ENCODE data around the gene NRSN2. TPM values are rescaled to one million over a fixed set of nuclear protein-coding genes. Genes with fewer than 3 reads are reported as not detected.

Gene NRSN2
- total RNA-seq, 2 donors from 2014 or later: 13.8 to 15.6 TPM

DNA sequence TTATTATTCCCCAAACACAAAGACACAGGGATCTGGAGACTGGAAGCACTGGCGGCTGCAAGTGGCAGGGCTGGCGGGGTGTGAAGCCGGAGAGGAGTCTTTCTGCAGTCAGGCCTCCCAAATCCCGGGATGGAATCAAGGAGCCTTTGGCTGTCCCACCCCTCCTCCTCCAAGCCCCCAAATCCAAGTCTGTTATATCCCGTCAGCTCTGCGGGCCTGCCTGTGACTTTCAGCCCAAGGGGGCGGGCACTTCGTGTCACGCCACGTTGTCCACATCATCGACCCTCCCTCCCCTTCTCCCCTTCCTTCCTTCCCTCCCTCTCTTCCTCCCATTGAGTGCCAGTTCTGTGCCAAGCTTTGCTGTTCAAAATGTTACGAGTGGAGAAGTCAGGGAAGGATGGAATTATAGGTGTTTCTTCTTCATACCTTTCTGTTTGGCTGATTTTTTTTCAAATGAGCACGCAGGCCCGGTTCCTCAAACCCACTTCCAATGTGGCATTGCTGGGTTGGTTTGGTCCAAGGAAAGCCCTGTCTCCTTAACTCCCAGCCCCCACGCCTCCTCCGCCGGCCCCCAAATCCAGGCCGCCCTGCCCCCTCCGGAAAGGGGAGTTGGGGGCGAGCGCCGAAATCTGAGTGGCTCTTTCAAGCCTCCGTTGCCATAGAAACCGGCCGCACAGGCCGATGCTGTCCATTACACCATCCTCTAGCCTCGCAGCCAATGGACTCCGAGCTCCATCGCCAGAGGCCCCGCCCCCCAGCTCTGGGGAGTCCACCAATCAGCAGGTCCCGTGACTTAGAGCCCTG lies 36.9 kb upstream of the NRSN2 start:
- 16 to 18% methylated on average over 27 to 31 of the region's 31 CpGs for WGBS, 2 donors
- Histone ChIP-seq H3K27ac (peak overlapping the region in 3 of 4 donors; percentile 18 to 62 (median 32)), H3K27me3 (no peaks in the 10 kb centered on the region), H3K4me3 (no peak overlapping the region), H3K4me1 (peaks cover 14% of the 10 kb centered on the region), H3K9me3 (no peaks in the 10 kb centered on the region), H3K36me3 (replicated peaks in 1 of 2; ENCODE audit: insufficient read depth in 1 of 2, low read depth in 2 of 2) (no peaks in the 10 kb centered on the region)
- ATAC-seq (peak; percentile 100), DNase-seq (peak; percentile 90 to 96 (median 96))
- TF ChIP-seq, protein P1, sequence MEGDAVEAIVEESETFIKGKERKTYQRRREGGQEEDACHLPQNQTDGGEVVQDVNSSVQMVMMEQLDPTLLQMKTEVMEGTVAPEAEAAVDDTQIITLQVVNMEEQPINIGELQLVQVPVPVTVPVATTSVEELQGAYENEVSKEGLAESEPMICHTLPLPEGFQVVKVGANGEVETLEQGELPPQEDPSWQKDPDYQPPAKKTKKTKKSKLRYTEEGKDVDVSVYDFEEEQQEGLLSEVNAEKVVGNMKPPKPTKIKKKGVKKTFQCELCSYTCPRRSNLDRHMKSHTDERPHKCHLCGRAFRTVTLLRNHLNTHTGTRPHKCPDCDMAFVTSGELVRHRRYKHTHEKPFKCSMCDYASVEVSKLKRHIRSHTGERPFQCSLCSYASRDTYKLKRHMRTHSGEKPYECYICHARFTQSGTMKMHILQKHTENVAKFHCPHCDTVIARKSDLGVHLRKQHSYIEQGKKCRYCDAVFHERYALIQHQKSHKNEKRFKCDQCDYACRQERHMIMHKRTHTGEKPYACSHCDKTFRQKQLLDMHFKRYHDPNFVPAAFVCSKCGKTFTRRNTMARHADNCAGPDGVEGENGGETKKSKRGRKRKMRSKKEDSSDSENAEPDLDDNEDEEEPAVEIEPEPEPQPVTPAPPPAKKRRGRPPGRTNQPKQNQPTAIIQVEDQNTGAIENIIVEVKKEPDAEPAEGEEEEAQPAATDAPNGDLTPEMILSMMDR (IDR thresholded peaks at IDR 0.05): no peak
- peak in 1 of 3 donors; percentile 21 for TF ChIP-seq POLR2A (IDR thresholded peaks at IDR 0.05)
- intact Hi-C loops (cut with DNase I): no loop called here

DNA sequence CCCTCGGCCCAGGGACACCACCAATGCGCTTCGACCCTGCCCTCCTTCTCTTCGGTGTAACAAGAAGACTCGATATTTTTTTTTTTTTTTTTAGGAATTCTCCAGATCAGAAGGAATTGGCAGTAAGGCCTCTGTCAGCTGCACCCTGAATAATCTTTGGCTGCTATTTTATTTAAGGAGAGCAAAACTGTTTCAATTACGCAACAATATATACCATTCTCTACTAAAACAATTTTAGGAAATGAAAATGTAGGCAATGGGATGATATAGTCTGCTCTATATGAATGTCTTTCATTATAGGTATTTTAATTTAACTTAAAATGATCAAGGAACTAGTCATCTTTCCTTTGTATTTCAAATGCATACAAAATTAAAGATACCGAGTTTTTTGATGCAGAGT lies 36.3 kb upstream of the NRSN2 start:
- no peak for TF ChIP-seq POLR2A (IDR thresholded peaks at IDR 0.05)
- TF ChIP-seq, protein P1 (IDR thresholded peaks at IDR 0.05): no peak
- Histone ChIP-seq H3K4me3 (no peak overlapping the region), H3K9me3 (no peaks in the 10 kb centered on the region), H3K36me3 (replicated peaks in 1 of 2; ENCODE audit: insufficient read depth in 1 of 2, low read depth in 2 of 2) (no peaks in the 10 kb centered on the region), H3K4me1 (peaks cover 14% of the 10 kb centered on the region), H3K27me3 (no peaks in the 10 kb centered on the region), H3K27ac (peak overlapping the region in 1 of 4 donors; percentile 62)
- WGBS, 2 donors: 8 to 11% methylated on average over 7 of the region's 7 CpGs
- DNase-seq (no peak), ATAC-seq (no peak)
- intact Hi-C loops (cut with DNase I): no loop called here

DNA sequence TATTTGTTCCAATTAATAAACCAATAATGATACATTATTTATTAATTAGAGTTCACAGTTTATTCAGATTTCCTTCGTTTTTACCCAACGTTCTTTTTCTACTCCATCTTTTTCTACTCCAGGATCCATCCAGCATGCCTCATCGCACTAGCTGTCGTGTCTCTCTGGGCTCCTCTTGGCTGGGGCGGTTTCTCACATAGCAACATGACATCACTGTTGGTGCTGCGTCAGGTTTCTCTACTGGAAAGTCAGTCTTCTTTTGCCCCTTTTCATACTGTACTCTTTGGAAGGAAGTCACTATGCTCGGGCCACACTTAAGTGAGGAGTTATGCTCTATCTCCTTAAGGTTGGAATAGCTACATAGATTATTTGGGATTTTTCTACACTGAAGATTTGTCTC lies 35.3 kb upstream of the NRSN2 start:
- Histone ChIP-seq H3K27ac (no peak overlapping the region), H3K36me3 (replicated peaks in 1 of 2; ENCODE audit: insufficient read depth in 1 of 2, low read depth in 2 of 2) (no peaks in the 10 kb centered on the region), H3K27me3 (no peaks in the 10 kb centered on the region), H3K4me3 (no peak overlapping the region), H3K4me1 (peaks cover 14% of the 10 kb centered on the region), H3K9me3 (no peaks in the 10 kb centered on the region)
- no peak for TF ChIP-seq POLR2A (IDR thresholded peaks at IDR 0.05)
- TF ChIP-seq, protein P1 (IDR thresholded peaks at IDR 0.05): no peak
- no peak for DNase-seq
- intact Hi-C loops (cut with DNase I): no loop called here
- ATAC-seq: no peak
- 83 to 88% methylated on average over 7 of the region's 7 CpGs for WGBS, 2 donors

DNA sequence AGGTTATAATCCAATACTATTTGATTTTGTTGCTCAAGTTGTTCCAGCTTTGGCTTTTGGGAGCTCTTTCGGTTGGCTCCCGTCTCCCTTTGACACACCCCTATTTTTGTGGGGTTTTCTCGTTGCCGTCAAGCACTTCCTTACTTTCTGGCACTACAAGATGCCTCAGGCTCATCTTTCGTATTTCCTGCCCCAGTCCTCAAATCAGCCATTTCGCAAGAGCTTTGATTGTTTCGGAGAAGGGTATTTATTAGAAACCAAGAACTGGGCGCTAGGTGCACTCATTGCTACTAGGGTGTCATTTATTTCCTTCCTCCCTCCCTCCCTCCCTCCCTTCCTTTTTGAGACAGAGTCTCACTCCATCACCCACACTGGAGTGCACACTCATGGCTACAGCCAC lies 34.8 kb upstream of the NRSN2 start:
- Histone ChIP-seq H3K9me3 (no peaks in the 10 kb centered on the region), H3K36me3 (replicated peaks in 1 of 2; ENCODE audit: insufficient read depth in 1 of 2, low read depth in 2 of 2) (no peaks in the 10 kb centered on the region), H3K27me3 (no peaks in the 10 kb centered on the region), H3K4me3 (no peak overlapping the region), H3K4me1 (peaks cover 14% of the 10 kb centered on the region), H3K27ac (no peak overlapping the region)
- DNase-seq (no peak), ATAC-seq (no peak)
- intact Hi-C loops (cut with DNase I): no loop called here
- TF ChIP-seq, protein P1 (IDR thresholded peaks at IDR 0.05): no peak
- TF ChIP-seq POLR2A (IDR thresholded peaks at IDR 0.05): no peak
- 85 to 92% methylated on average over 8 of the region's 8 CpGs for WGBS, 2 donors

DNA sequence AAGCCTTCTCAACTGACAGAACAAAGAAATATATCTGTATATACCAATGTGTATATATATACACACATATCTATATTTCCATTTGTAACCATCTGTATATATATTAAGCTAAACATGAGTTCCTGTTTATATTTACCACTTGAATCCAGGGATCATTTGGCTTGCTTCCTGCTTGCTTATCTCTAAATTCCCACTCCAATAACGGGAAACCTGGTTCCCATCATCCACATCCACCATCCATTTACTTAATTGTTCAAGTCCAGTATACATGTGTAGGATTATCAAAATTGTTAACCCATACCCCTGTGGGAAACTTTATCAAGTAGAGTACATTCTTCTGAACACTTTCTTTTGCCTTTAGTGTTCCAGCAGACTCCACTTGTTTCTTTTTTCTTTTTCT lies 34.0 kb upstream of the NRSN2 start:
- Histone ChIP-seq H3K4me3 (no peak overlapping the region), H3K27me3 (no peaks in the 10 kb centered on the region), H3K27ac (no peak overlapping the region), H3K4me1 (peaks cover 14% of the 10 kb centered on the region), H3K9me3 (no peaks in the 10 kb centered on the region), H3K36me3 (replicated peaks in 1 of 2; ENCODE audit: insufficient read depth in 1 of 2, low read depth in 2 of 2) (no peaks in the 10 kb centered on the region)
- no peak for TF ChIP-seq POLR2A (IDR thresholded peaks at IDR 0.05)
- TF ChIP-seq, protein P1 (IDR thresholded peaks at IDR 0.05): no peak
- ATAC-seq (no peak), DNase-seq (no peak)
- intact Hi-C loops (cut with DNase I): no loop called here
- 19 to 34% methylated on average over 1 of the region's 1 CpG for WGBS, 2 donors

Data from body of pancreas (tissue), 4 donors.